Spleen (tissue), 11 donors: ENCODE measurements around the gene SPECC1. TPM values are rescaled to one million over a fixed set of nuclear protein-coding genes. Genes with fewer than 3 reads are reported as not detected.

ENCODE experiments used
- DNase-seq: peaks from one replicate; pipeline ENCODE4 v3.0.0-alpha.2; 2020
- H3K27ac ChIP-seq, 8 donors: fragments of 200-600 bp; sonication (generic) in 7 of 8; 1 replicate in 4 of 8; 2 replicates in 4 of 8; pipeline versions ENCODE4 v1.5.0 to v1.8.0; 2016 to 2021; ENCODE audit warnings: inconsistent platforms in 4 of 8, mild to moderate bottlenecking in 4 of 8, moderate library complexity in 1 of 8
- H3K27me3 ChIP-seq, 7 donors: fragments of 200-600 bp; sonication (generic) in 6 of 7; replicated peaks in 1 of 7; 1 replicate in 4 of 7; 2 replicates in 3 of 7; pipeline versions ENCODE4 v1.5.0 to v1.8.0; 2016 to 2021; ENCODE audit warnings: inconsistent platforms in 3 of 7, mild to moderate bottlenecking in 1 of 7
- H3K36me3 ChIP-seq, 6 donors: fragments of 200-600 bp; sonication (generic) in 5 of 6; 1 replicate in 4 of 6; 2 replicates in 2 of 6; pipeline versions ENCODE4 v1.5.0 to v1.8.0; 2016 to 2021; ENCODE audit warnings: inconsistent platforms in 2 of 6
- H3K4me1 ChIP-seq, 6 donors: fragments of 200-600 bp; sonication (generic) in 5 of 6; 1 replicate in 3 of 6; 2 replicates in 3 of 6; pipeline versions ENCODE4 v1.5.0 to v1.8.0; 2016 to 2021; ENCODE audit warnings: inconsistent platforms in 3 of 6
- H3K4me3 ChIP-seq, 8 donors: fragments of 200-600 bp; sonication (generic) in 7 of 8; 1 replicate in 4 of 8; 2 replicates in 4 of 8; pipeline versions ENCODE4 v1.5.0 to v1.8.0; 2016 to 2021; ENCODE audit warnings: inconsistent platforms in 4 of 8, mild to moderate bottlenecking in 4 of 8, moderate library complexity in 2 of 8
- H3K9me3 ChIP-seq, 8 donors: fragments of 200-600 bp; sonication (generic) in 7 of 8; 1 replicate in 4 of 8; 2 replicates in 4 of 8; pipeline versions ENCODE4 v1.5.0 to v1.8.0; 2016 to 2021; ENCODE audit warnings: inconsistent platforms in 4 of 8
- POLR2A ChIP-seq, 3 donors: fragments of 450-650 bp; IDR thresholded peaks; one replicate each; pipeline ENCODE4 v1.5.1; 2017; ENCODE audit warnings: antibody characterized with exemption in 3 of 3, mild to moderate bottlenecking in 1 of 3
- POLR2AphosphoS5 ChIP-seq, 3 donors: sonication (generic); formaldehyde crosslinking; IDR thresholded peaks; one replicate each; pipeline ENCODE4 v1.5.1; 2017; ENCODE audit warnings: antibody characterized with exemption in 3 of 3
- WGBS, 5 donors: extraction: QIAGEN DNeasy Blood & Tissue Kit in 3 of 5; methylation state at CpG; one replicate each; pipeline versions ENCODE4 v1.1.5 to v1.1.7; 2013 to 2018; 5-methylcytosine and 5-hydroxymethylcytosine counted together
- intact Hi-C: fragments of 100-400 bp; cut with DNase I; formaldehyde crosslinking; loops from one replicate; pipeline ENCODE4 v1.15.0; 2023; ENCODE audit warnings: low total_unique reads
- polyA plus RNA-seq, 3 donors: library from polyadenylated mRNA; stranded (reverse); fragments of 200-250 nt; gene quantifications; one replicate each; pipeline ENCODE4 v1.2.1, GENCODE V29; 2013
- total RNA-seq, 7 donors: library from RNA; depleted of rRNA in 3 of 7; stranded (reverse); fragments of >200 nt in 3 of 7; fragmentation: NEBNext Ultra II Directional in 4 of 7; extraction: Animal tissue kit (Norgen Biotek cat#: 25700) in 4 of 7; gene quantifications; one replicate each; pipeline versions ENCODE4 v1.1.0 to v1.2.1, GENCODE V29; 2016 to 2021
- TF ChIP-seq, protein P1 (sequence below), 11 experiments: fragments of 200-600 bp in 7 of 11; fragments of 450-650 bp in 4 of 11; sonication (generic) in 4 of 11; IDR thresholded peaks in 8 of 11; conservative IDR thresholded peaks in 3 of 11; 1 replicate in 7 of 11; 2 replicates in 4 of 11; pipeline versions ENCODE4 v1.4.0 to v1.8.0; 2016 to 2021; ENCODE audit warnings: antibody characterized with exemption in 11 of 11, inconsistent platforms in 4 of 11, mild to moderate bottlenecking in 1 of 11
- donor health status: healthy with polysubstance abuse.
- donor health status: DM: no; HTN: no; CAD: no; lungs with moderate emphysema.
- donor health status: DM: no; HTN: no; CAD: no.
- donor health status: Bipolar disorder and iron deficiency.
- donor health status: healthy.
- donor health status: DM: no; HTN: no; CAD: no.
- donor health status: DM: yes; HTN: yes; CAD: no.

SPECC1 gene
- total and polyA plus RNA-seq, 10 donors: 7.4 to 129 (median 84.8) TPM

DNA sequence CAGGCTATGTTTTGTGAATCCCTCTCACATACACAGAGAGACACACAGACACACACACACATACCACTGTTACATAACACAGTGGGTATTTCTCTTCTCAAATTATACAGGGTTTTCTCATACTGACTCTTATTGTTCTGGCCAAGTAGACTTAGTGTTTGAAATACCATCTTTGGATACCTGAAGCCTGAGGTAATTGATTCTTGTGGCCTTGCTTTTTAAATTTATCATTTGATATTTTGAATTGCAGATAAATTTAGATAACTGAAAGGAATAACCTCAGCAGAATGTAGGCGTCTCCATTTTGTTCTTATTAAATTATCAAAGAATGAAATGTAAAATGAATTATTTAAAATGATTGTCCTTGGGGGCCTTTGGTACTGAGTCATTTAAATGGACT is 234.4 kb downstream of the SPECC1 start:
- TF ChIP-seq POLR2AphosphoS5 (IDR thresholded peaks at IDR 0.05): no peak
- no peak for TF ChIP-seq POLR2A (IDR thresholded peaks at IDR 0.05)
- TF ChIP-seq, protein P1, sequence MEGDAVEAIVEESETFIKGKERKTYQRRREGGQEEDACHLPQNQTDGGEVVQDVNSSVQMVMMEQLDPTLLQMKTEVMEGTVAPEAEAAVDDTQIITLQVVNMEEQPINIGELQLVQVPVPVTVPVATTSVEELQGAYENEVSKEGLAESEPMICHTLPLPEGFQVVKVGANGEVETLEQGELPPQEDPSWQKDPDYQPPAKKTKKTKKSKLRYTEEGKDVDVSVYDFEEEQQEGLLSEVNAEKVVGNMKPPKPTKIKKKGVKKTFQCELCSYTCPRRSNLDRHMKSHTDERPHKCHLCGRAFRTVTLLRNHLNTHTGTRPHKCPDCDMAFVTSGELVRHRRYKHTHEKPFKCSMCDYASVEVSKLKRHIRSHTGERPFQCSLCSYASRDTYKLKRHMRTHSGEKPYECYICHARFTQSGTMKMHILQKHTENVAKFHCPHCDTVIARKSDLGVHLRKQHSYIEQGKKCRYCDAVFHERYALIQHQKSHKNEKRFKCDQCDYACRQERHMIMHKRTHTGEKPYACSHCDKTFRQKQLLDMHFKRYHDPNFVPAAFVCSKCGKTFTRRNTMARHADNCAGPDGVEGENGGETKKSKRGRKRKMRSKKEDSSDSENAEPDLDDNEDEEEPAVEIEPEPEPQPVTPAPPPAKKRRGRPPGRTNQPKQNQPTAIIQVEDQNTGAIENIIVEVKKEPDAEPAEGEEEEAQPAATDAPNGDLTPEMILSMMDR (IDR thresholded peaks at IDR 0.05 in 8 of 11, conservative IDR thresholded peaks at IDR 0.05 in 3 of 11): no peak
- Histone ChIP-seq H3K27ac (no peak overlapping the region), H3K4me3 (no peak overlapping the region), H3K4me1 (no peaks in the 10 kb centered on the region), H3K9me3 (no peaks in the 10 kb centered on the region), H3K27me3 (no peaks in the 10 kb centered on the region), H3K36me3 (peaks cover 0 to 32% (median 2%) of the 10 kb centered on the region in 6 donors)
- 85 to 96% (median 90%) methylated on average over 1 of the region's 1 CpG for WGBS, 5 donors
- intact Hi-C loops: no loop called here
- DNase-seq: no peak

DNA sequence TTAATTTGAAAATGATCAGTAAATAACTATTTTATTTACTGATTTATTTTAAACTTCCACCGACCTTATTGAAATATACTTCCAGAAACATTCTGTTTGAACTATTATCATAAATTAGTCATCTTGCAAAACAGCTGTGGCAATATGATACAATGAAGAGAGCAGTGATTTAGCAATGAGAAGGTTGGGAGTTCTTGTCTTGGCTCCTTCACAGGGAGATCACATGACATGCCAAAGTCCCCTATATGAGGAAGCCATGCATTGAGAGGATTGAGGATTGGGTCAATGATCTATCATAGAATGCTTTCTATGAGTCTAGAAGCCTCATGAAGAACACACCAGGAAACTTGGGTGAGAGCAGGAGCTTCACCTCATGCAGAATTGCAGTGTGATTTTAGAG is 235.5 kb downstream of the SPECC1 start:
- Histone ChIP-seq H3K4me3 (no peak overlapping the region), H3K36me3 (peaks cover 0 to 42% (median 7%) of the 10 kb centered on the region in 6 donors), H3K27ac (no peak overlapping the region), H3K4me1 (no peaks in the 10 kb centered on the region), H3K27me3 (no peaks in the 10 kb centered on the region), H3K9me3 (peaks cover 0 to 10% (median 9%) of the 10 kb centered on the region in 8 donors)
- intact Hi-C loops: no loop called here
- TF ChIP-seq, protein P1 (IDR thresholded peaks at IDR 0.05 in 8 of 11, conservative IDR thresholded peaks at IDR 0.05 in 3 of 11): no peak
- TF ChIP-seq POLR2A (IDR thresholded peaks at IDR 0.05) (no peak), POLR2AphosphoS5 (IDR thresholded peaks at IDR 0.05) (no peak)
- no peak for DNase-seq
- WGBS, 5 donors: 73 to 93% (median 91%) methylated on average over 1 of the region's 1 CpG

DNA sequence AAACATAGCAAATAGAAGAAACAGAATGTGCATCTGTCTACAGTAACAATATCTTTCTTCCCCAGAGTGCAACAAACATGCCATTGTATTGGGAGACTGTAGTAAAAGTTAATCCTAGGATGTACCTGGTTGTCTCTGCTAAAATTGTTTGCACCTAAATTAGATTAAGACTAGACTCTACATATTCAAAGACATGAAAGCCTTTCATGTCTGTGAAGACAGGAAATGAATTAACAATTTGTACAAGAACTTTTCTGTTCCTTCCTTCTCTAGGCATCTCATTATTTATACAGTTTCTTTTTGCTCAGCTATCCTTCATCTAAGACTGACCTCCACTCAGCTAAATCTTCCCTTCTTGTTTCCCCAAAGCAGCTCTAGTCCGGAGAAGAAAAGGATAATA is 237.5 kb downstream of the SPECC1 start:
- no peaks in the 10 kb centered on the region for H3K4me1 ChIP-seq
- peaks cover 0 to 46% (median 7%) of the 10 kb centered on the region in 6 donors for H3K36me3 ChIP-seq
- DNase-seq: no peak
- no peak overlapping the region for H3K4me3 ChIP-seq
- peaks cover 0 to 15% (median 11%) of the 10 kb centered on the region in 8 donors for H3K9me3 ChIP-seq
- H3K27ac ChIP-seq: no peak overlapping the region
- 81 to 94% (median 89%) methylated on average over 1 of the region's 1 CpG for WGBS, 5 donors
- intact Hi-C loops: no loop called here
- H3K27me3 ChIP-seq: no peaks in the 10 kb centered on the region
- TF ChIP-seq POLR2A (IDR thresholded peaks at IDR 0.05): no peak
- TF ChIP-seq, protein P1 (IDR thresholded peaks at IDR 0.05 in 8 of 11, conservative IDR thresholded peaks at IDR 0.05 in 3 of 11): no peak
- TF ChIP-seq POLR2AphosphoS5 (IDR thresholded peaks at IDR 0.05): no peak

DNA sequence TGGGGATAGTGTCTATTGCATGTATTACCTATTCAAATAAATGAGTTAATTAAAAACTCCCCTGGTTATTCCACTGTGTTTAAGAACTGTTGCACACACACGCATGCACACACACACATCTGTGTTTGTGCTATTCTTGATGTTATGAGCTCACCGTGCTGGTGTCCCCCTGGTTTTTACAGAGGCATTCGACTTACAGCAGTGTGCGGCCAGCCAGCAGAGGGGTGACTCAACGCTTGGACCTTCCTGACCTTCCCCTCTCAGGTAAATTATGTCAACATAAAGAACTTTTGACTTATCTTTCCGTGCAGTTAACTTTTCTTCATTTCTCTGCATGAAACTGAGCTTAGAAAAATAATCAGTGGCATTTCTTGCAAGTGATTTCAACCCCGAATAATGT is 244.2 kb downstream of the SPECC1 start:
- Histone ChIP-seq H3K9me3 (peaks cover 0 to 20% (median 14%) of the 10 kb centered on the region in 8 donors), H3K27ac (no peak overlapping the region), H3K4me3 (no peak overlapping the region), H3K36me3 (peaks cover 0 to 55% (median 13%) of the 10 kb centered on the region in 6 donors), H3K27me3 (no peaks in the 10 kb centered on the region), H3K4me1 (no peaks in the 10 kb centered on the region)
- no peak for TF ChIP-seq POLR2A (IDR thresholded peaks at IDR 0.05)
- TF ChIP-seq POLR2AphosphoS5 (IDR thresholded peaks at IDR 0.05): no peak
- TF ChIP-seq, protein P1 (IDR thresholded peaks at IDR 0.05 in 8 of 11, conservative IDR thresholded peaks at IDR 0.05 in 3 of 11): no peak
- no peak for DNase-seq
- intact Hi-C loops: no loop called here
- 81 to 90% (median 88%) methylated on average over 7 of the region's 7 CpGs for WGBS, 5 donors
